Measurements from ENCODE around the gene CNN1. TPM values are rescaled to one million over a fixed set of nuclear protein-coding genes. Genes with fewer than 3 reads are reported as not detected.
A peak's percentile ranks its signal among the peaks of the same experiment; 100 is the strongest.

CNN1 gene
- total RNA-seq, 2 experiments from 2014 or later: not detected

- Mint-ChIP-seq H3K4me3 (peak overlapping the region; percentile 89), H3K4me1 (peaks cover 13% of the 10 kb centered on the region), H3K36me3 (peaks cover 7% of the 10 kb centered on the region), H3K27ac (peak overlapping the region; percentile 87), H3K9me3 (no peaks in the 10 kb centered on the region), H3K27me3 (no peaks in the 10 kb centered on the region)
- POLR2A ChIA-PET: interaction anchor here (0.7 to 1.8 kb wide), 6 partner anchors 12 to 671 kb away, joined by 3 to 9 read pairs (median 6); partner anchors contain the start of genes ELOF1 and TMED1
- ATAC-seq (ENCODE audit: low read depth) (no peak), DNase-seq (no peak)
Measured at GRCh38 chr19:11506967-11507366, 31.7 kb upstream of the CNN1 start.

- Mint-ChIP-seq H3K27me3 (no peaks in the 10 kb centered on the region), H3K4me3 (peak overlapping the region; percentile 89), H3K4me1 (peaks cover 13% of the 10 kb centered on the region), H3K9me3 (no peaks in the 10 kb centered on the region), H3K36me3 (peaks cover 7% of the 10 kb centered on the region), H3K27ac (peak overlapping the region; percentile 72)
- DNase-seq: no peak
- ATAC-seq (ENCODE audit: low read depth): no peak
- POLR2A ChIA-PET: interaction anchor here (0.6 to 1.8 kb wide), 2 partner anchors 102 to 132 kb away, joined by 3 to 9 read pairs; no protein-coding TSS in a partner anchor
Measured at GRCh38 chr19:11507370-11508078, 31.1 kb upstream of the CNN1 start.

- peaks cover 5% of the 10 kb centered on the region for H3K4me1 Mint-ChIP-seq
- no peak overlapping the region for H3K27ac Mint-ChIP-seq
- H3K4me3 Mint-ChIP-seq: no peak overlapping the region
- DNase-seq (no peak), ATAC-seq (ENCODE audit: low read depth) (no peak)
- peaks cover 8% of the 10 kb centered on the region for H3K36me3 Mint-ChIP-seq
- no peaks in the 10 kb centered on the region for H3K27me3 Mint-ChIP-seq
- no peaks in the 10 kb centered on the region for H3K9me3 Mint-ChIP-seq
- POLR2A ChIA-PET: no interaction called here
Measured at GRCh38 chr19:11510444-11510843, 28.2 kb upstream of the CNN1 start.

DNA sequence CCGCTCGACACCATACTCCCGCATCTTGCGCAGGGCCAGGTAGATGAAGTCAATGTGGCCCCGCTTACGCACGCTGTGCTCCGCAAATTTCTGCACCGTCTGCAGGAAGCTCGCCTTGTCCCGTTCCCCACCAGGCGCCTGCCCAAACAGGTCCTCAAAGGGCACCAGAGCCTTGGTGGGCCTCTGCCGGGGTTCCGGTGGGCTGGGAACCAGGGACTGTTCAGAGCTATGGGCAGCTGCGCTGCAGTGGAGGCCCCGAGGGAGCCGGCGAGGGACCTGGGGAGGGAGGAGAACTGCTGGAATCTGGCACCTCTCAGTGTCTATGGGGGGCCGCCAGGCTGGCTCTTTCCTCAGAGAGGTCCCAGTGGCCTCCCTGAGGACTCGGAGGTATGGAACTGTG is 24.7 kb upstream of the CNN1 start:
- Mint-ChIP-seq H3K4me1 (no peaks in the 10 kb centered on the region), H3K27me3 (no peaks in the 10 kb centered on the region), H3K27ac (no peak overlapping the region), H3K36me3 (peaks cover 8% of the 10 kb centered on the region), H3K9me3 (no peaks in the 10 kb centered on the region), H3K4me3 (no peak overlapping the region)
- POLR2A ChIA-PET: no interaction called here
- ATAC-seq (ENCODE audit: low read depth): no peak
- no peak for DNase-seq

DNA sequence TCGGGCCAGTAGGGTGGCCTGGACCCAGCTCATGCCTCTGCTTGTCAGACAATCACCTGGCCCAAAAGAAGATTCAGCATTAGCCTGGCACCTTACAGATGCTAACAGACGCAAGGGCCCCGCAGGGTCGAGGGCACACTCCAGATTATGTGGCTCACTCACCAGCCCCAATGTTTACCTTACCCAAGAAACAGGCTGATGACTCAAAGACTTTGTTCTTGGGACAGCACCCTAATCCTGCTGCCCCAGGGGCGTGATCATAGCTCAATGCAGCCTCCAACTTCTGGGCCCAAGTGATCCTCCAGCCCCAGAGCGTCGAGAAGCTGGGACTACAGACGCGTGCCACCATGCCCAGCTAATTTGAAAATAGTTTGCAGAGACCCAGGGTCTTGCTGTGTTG is 19.5 kb upstream of the CNN1 start:
- ATAC-seq (ENCODE audit: low read depth) (no peak), DNase-seq (no peak)
- Mint-ChIP-seq H3K4me1 (no peaks in the 10 kb centered on the region), H3K36me3 (peaks cover 2% of the 10 kb centered on the region), H3K27me3 (no peaks in the 10 kb centered on the region), H3K27ac (no peak overlapping the region), H3K9me3 (no peaks in the 10 kb centered on the region), H3K4me3 (no peak overlapping the region)
- POLR2A ChIA-PET: interaction anchor here (0.5 to 0.8 kb wide), 2 partner anchors 10 to 13 kb away, joined by 3 to 5 read pairs; no protein-coding TSS in a partner anchor

DNA sequence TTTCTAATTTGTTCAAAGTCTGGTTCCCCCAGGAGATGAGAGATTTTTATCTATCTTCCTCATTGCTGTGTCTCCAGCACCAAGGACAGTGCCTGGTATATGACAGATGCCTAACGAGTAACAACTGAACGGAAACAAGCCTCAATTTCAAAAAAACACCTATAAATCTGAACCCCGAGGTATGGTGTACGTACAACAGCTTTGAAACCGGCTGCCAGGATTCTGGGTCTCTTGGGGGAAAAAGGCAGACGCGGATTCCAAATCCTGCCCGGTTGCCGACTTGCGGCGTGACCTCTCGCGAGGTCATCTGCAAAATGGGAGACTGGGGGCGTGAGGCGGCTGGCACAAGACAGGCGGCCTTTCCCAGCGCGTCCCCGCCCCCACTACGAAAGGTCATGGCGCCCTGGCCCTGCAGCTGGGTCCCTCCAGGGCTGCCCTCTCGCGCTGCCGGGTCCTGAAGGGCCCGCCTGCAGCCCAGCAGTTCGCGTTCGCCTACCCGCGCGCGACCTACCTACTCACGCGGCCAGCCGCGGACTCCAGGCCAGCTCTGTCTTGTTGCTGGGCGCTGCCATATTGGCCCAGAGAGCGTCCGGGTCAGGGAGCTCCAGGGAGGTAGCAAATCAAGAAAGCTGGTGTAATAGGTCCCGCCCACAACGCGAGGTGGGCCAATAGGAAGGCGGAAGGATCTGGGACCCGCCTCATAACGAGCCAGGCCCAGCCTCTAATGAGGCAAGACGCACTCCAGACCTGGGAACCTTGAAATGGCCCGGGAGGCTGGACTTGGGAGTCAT is 9.9 kb upstream of the CNN1 start, which contains the start of gene ECSIT:
Gene ECSIT (minus strand): TSS at position 584 of the 791 bp plus-strand sequence. CDS start 9,964 bp downstream, outside the sequence.
- Mint-ChIP-seq H3K9me3 (no peaks in the 10 kb centered on the region), H3K27me3 (no peaks in the 10 kb centered on the region), H3K36me3 (no peaks in the 10 kb centered on the region), H3K27ac (peak within 1 kb of the TSS; percentile 84), H3K4me1 (peaks cover 10% of the 10 kb centered on the region), H3K4me3 (peak within 1 kb of the TSS; percentile 92)
- DNase-seq (peak; percentile 89), ATAC-seq (ENCODE audit: low read depth) (peak; percentile 98)
- POLR2A ChIA-PET: interaction anchor here (0.6 to 1.8 kb wide), 2 partner anchors 23 to 1084 kb away, joined by 4 to 6 read pairs; partner anchors contain the start of gene ZNF653

- Mint-ChIP-seq H3K27ac (no peak overlapping the region), H3K9me3 (no peaks in the 10 kb centered on the region), H3K27me3 (peaks cover 7% of the 10 kb centered on the region), H3K36me3 (no peaks in the 10 kb centered on the region), H3K4me3 (no peak overlapping the region), H3K4me1 (peaks cover 13% of the 10 kb centered on the region)
- DNase-seq (no peak), ATAC-seq (ENCODE audit: low read depth) (no peak)
- POLR2A ChIA-PET: no interaction called here
Measured at GRCh38 chr19:11530432-11530831, 8.2 kb upstream of the CNN1 start.

DNA sequence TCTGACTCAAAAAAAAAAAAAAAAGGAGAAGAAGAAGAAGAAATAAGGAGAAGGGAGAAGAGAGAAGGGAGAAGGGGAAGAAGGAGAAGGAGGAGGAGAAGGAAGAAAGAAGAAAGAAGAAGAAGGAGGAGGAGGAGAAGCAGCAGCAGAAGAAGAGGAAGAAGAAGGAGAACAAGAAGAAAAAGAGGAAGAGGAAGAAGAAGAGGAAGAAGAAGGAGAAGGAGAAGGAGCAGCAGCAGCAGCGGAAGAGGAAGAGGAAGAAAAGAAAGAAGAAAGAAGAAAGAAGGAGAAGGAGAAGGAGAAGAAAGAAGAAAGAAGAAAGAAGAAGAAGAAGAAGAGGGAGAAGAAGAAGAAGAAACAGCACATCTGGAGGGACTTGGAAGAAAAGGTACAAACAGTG is 4.1 kb upstream of the CNN1 start:
- H3K4me1 Mint-ChIP-seq: peaks cover 16% of the 10 kb centered on the region
- DNase-seq (no peak), ATAC-seq (ENCODE audit: low read depth) (no peak)
- H3K27ac Mint-ChIP-seq: no peak overlapping the region
- POLR2A ChIA-PET: no interaction called here
- no peaks in the 10 kb centered on the region for H3K36me3 Mint-ChIP-seq
- H3K4me3 Mint-ChIP-seq: no peak overlapping the region
- peaks cover 25% of the 10 kb centered on the region for H3K27me3 Mint-ChIP-seq
- no peaks in the 10 kb centered on the region for H3K9me3 Mint-ChIP-seq

- DNase-seq (no peak), ATAC-seq (ENCODE audit: low read depth) (no peak)
- H3K9me3 Mint-ChIP-seq: no peaks in the 10 kb centered on the region
- H3K4me3 Mint-ChIP-seq: no peak overlapping the region
- no peak overlapping the region for H3K27ac Mint-ChIP-seq
- no peaks in the 10 kb centered on the region for H3K36me3 Mint-ChIP-seq
- H3K4me1 Mint-ChIP-seq: peaks cover 16% of the 10 kb centered on the region
- POLR2A ChIA-PET: no interaction called here
- peaks cover 25% of the 10 kb centered on the region for H3K27me3 Mint-ChIP-seq
Measured at GRCh38 chr19:11534948-11535347, 3.7 kb upstream of the CNN1 start.

GRCh38 chr19:11535792-11536595 is 2.7 kb upstream of the CNN1 start:
- Mint-ChIP-seq H3K27ac (peak overlapping the region; percentile 69), H3K27me3 (peaks cover 30% of the 10 kb centered on the region), H3K4me3 (peak overlapping the region; percentile 75), H3K36me3 (no peaks in the 10 kb centered on the region), H3K4me1 (peaks cover 14% of the 10 kb centered on the region), H3K9me3 (no peaks in the 10 kb centered on the region)
- POLR2A ChIA-PET: interaction anchor here (0.8 to 1.1 kb wide), 3 partner anchors 23 to 45 kb away, joined by 3 to 4 read pairs (median 3); partner anchors contain the start of gene ELOF1
- DNase-seq: peak; percentile 94
- ATAC-seq (ENCODE audit: low read depth): peak; percentile 88

DNA sequence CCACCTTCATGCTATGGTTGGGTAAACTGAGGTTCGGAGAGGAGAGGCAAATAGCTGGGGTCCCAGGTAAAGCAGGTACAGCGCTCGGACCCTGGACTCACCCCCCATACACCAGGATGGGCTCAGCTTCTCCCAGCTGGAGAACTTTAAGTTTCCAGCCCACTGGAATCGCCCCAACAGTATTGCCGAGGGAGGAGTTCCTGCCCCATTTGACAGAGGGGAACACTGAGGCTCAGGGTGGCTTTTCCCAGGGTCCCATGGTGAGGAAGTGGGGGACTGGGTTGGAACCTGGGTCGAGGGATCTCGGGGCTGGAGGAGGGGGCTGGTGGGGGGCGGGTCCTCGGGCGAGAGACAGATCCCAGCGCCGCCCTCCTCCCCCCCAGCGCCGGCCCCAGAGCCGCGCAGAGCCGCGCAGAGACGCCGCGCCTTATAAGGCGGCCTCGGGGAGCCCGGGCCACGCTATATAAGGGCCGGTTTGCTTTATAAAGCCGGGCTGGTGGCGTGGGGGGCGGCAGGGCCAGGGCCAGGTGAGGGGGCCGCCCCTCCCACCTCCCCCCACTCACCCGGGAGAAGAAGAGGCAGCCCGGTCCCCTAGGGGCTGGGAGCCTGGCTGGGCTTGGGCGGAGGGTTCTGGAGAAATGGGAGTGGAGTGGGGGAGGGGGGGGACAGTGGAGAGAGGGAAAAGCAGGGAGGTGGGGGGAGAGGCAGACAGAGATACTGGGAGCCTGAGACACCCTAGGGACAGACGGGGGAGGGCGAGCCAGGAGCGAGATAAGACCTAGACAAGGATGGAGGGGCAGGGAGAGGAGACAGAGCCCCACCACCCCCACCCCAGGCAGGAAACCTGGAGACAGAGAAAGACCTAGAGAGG is 1.1 kb downstream of the CNN1 start:
- H3K4me1 Mint-ChIP-seq: peaks cover 11% of the 10 kb centered on the region
- H3K27me3 Mint-ChIP-seq: peaks cover 26% of the 10 kb centered on the region
- POLR2A ChIA-PET: no interaction called here
- no peak overlapping the region for H3K4me3 Mint-ChIP-seq
- no peak for DNase-seq
- no peak for ATAC-seq (ENCODE audit: low read depth)
- no peaks in the 10 kb centered on the region for H3K9me3 Mint-ChIP-seq
- no peaks in the 10 kb centered on the region for H3K36me3 Mint-ChIP-seq
- no peak overlapping the region for H3K27ac Mint-ChIP-seq

- Mint-ChIP-seq H3K27ac (no peak overlapping the region), H3K9me3 (no peaks in the 10 kb centered on the region), H3K36me3 (no peaks in the 10 kb centered on the region), H3K4me1 (peaks cover 9% of the 10 kb centered on the region), H3K27me3 (peaks cover 26% of the 10 kb centered on the region), H3K4me3 (no peak overlapping the region)
- POLR2A ChIA-PET: no interaction called here
- DNase-seq (no peak), ATAC-seq (ENCODE audit: low read depth) (no peak)
Measured at GRCh38 chr19:11540645-11541044, 2.0 kb downstream of the CNN1 start.
